Thyroid gland (tissue), 4 donors: ENCODE data around the gene ICOS.

ENCODE experiments used
- POLR2A ChIP-seq, 2 donors: fragments of 450-650 bp; IDR thresholded peaks; one replicate each; pipeline ENCODE4 v1.6.1; 2017; ENCODE audit warnings: antibody characterized with exemption in 2 of 2, mild to moderate bottlenecking in 2 of 2, moderate library complexity in 1 of 2
- TF ChIP-seq, protein P1 (sequence below), 6 experiments: fragments of 200-600 bp in 3 of 6; fragments of 450-650 bp in 3 of 6; sonication (generic) in 3 of 6; IDR thresholded peaks; one replicate each; pipeline ENCODE4 v1.5.1; 2016 to 2019; ENCODE audit warnings: antibody characterized with exemption in 6 of 6, mild to moderate bottlenecking in 2 of 6, inconsistent platforms in 1 of 6, moderate library complexity in 1 of 6

DNA sequence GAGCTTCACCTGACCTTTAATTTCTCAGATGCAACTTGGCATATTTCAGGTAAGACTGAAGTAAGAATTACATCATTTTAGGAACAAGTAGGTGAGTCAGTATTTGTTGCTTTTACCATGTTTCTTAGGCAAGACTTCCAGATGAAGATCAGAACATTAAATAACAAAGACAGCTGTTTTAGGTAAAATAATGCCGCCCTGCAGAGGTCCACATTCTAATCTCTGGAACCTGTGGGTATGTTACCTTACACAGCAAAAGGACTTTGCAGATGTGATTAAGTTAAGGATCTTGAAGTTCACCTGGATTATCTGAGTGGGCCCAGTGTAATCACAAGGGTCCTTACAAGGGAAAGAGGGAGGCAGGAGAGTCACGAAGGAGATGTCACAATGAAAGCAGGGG lies 39.3 kb downstream of the ICOS start:
- TF ChIP-seq POLR2A (IDR thresholded peaks at IDR 0.05): no peak
- TF ChIP-seq, protein P1, sequence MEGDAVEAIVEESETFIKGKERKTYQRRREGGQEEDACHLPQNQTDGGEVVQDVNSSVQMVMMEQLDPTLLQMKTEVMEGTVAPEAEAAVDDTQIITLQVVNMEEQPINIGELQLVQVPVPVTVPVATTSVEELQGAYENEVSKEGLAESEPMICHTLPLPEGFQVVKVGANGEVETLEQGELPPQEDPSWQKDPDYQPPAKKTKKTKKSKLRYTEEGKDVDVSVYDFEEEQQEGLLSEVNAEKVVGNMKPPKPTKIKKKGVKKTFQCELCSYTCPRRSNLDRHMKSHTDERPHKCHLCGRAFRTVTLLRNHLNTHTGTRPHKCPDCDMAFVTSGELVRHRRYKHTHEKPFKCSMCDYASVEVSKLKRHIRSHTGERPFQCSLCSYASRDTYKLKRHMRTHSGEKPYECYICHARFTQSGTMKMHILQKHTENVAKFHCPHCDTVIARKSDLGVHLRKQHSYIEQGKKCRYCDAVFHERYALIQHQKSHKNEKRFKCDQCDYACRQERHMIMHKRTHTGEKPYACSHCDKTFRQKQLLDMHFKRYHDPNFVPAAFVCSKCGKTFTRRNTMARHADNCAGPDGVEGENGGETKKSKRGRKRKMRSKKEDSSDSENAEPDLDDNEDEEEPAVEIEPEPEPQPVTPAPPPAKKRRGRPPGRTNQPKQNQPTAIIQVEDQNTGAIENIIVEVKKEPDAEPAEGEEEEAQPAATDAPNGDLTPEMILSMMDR (IDR thresholded peaks at IDR 0.05): no peak
